Esophagus muscularis mucosa (tissue), 4 donors: ENCODE results near the gene IRS2. TPM values are rescaled to one million over a fixed set of nuclear protein-coding genes. Genes with fewer than 3 reads are reported as not detected.

ENCODE experiments used
- DNase-seq: peaks from one replicate; pipeline ENCODE4 v3.0.0-alpha.2; 2017; ENCODE audit errors: extremely low spot score
- H3K27ac ChIP-seq, 4 donors: fragments of 200-600 bp; sonication (generic); replicated peaks in 1 of 4; 1 replicate in 3 of 4; 2 replicates in 1 of 4; pipeline ENCODE4 v1.5.1; 2016 to 2019; ENCODE audit warnings: mild to moderate bottlenecking in 1 of 4
- H3K27me3 ChIP-seq, 4 donors: fragments of 200-600 bp; sonication (generic); one replicate each; pipeline versions ENCODE4 v1.5.1 to v1.6.0; 2016 to 2019
- H3K36me3 ChIP-seq, 4 donors: fragments of 200-600 bp; sonication (generic); one replicate each; pipeline ENCODE4 v1.5.1; 2016 to 2019
- H3K4me1 ChIP-seq, 4 donors: fragments of 200-600 bp; sonication (generic); one replicate each; pipeline ENCODE4 v1.5.1; 2016 to 2019
- H3K4me3 ChIP-seq, 4 donors: fragments of 200-600 bp; sonication (generic); 1 replicate in 2 of 4; 2 replicates in 2 of 4; pipeline ENCODE4 v1.5.1; 2016 to 2019; ENCODE audit warnings: mild to moderate bottlenecking in 4 of 4, moderate library complexity in 1 of 4
- H3K9me3 ChIP-seq, 4 donors: fragments of 200-600 bp; sonication (generic); 1 replicate in 3 of 4; 2 replicates in 1 of 4; pipeline ENCODE4 v1.5.1; 2016 to 2019
- EP300 ChIP-seq: sonication (generic); formaldehyde crosslinking; IDR thresholded peaks from one replicate; pipeline ENCODE4 v1.6.1; 2017; ENCODE audit warnings: antibody characterized with exemption
- POLR2A ChIP-seq: fragments of 450-650 bp; IDR thresholded peaks from one replicate; pipeline ENCODE4 v1.6.1; 2017; ENCODE audit warnings: antibody characterized with exemption, moderate library complexity, mild to moderate bottlenecking, low read depth
- POLR2AphosphoS5 ChIP-seq, 2 donors: sonication (generic); formaldehyde crosslinking; IDR thresholded peaks; one replicate each; pipeline ENCODE4 v1.6.1; 2017; ENCODE audit warnings: antibody characterized with exemption in 2 of 2
- WGBS: methylation state at CpG from one replicate; pipeline ENCODE4 v1.1.5; 2018; 5-methylcytosine and 5-hydroxymethylcytosine counted together
- intact Hi-C: fragments of 100-400 bp; cut with DNase I; formaldehyde crosslinking; loops from one replicate; pipeline ENCODE4 v1.15.1; 2023
- total RNA-seq, 4 donors: library from RNA; depleted of rRNA; stranded (reverse); fragments of >200 nt; gene quantifications; one replicate each; pipeline versions ENCODE4 v1.1.0 to v1.2.1, GENCODE V29; 2016
- TF ChIP-seq, protein P1 (sequence below), 3 experiments: fragments of 200-600 bp in 2 of 3; fragments of 450-650 bp in 1 of 3; sonication (generic) in 2 of 3; IDR thresholded peaks; one replicate each; pipeline ENCODE4 v1.5.1; 2017 to 2019; ENCODE audit warnings: antibody characterized with exemption in 3 of 3, mild to moderate bottlenecking in 2 of 3, moderate library complexity in 1 of 3

IRS2 gene
- total RNA-seq, 4 donors from 2014 or later: 46.4 to 95.3 (median 63.7) TPM

DNA sequence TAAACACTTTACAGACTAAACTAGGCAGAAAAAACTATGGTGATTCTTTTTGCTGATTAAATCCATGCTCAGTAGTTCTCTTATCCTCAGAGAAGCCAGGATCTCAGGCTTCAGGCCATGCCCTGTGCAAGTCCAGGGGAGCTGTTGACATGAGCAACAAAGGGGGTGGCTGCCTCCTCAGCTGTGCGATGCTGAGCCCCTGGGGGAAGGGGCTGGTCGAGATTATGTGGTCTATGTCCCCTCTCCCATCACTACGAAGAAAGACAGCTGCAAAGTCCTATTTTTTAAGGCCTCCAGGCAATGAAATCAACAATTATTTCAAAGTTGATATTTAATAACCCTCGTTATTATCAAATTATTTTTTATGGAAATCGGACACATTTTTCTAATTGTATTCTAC lies 37.0 kb downstream of the IRS2 start:
- H3K27me3 ChIP-seq: no peaks in the 10 kb centered on the region
- H3K36me3 ChIP-seq: peaks cover 10 to 30% (median 17%) of the 10 kb centered on the region in 4 donors
- no peak overlapping the region for H3K4me3 ChIP-seq
- DNase-seq: peak; percentile 37
- WGBS: 84% methylated on average over 5 of the region's 5 CpGs
- H3K9me3 ChIP-seq: no peaks in the 10 kb centered on the region
- peaks cover under 1 to 7% (median 6%) of the 10 kb centered on the region in 4 donors for H3K4me1 ChIP-seq
- no peak overlapping the region for H3K27ac ChIP-seq
- TF ChIP-seq, protein P1, sequence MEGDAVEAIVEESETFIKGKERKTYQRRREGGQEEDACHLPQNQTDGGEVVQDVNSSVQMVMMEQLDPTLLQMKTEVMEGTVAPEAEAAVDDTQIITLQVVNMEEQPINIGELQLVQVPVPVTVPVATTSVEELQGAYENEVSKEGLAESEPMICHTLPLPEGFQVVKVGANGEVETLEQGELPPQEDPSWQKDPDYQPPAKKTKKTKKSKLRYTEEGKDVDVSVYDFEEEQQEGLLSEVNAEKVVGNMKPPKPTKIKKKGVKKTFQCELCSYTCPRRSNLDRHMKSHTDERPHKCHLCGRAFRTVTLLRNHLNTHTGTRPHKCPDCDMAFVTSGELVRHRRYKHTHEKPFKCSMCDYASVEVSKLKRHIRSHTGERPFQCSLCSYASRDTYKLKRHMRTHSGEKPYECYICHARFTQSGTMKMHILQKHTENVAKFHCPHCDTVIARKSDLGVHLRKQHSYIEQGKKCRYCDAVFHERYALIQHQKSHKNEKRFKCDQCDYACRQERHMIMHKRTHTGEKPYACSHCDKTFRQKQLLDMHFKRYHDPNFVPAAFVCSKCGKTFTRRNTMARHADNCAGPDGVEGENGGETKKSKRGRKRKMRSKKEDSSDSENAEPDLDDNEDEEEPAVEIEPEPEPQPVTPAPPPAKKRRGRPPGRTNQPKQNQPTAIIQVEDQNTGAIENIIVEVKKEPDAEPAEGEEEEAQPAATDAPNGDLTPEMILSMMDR (IDR thresholded peaks at IDR 0.05): no peak
- TF ChIP-seq POLR2AphosphoS5 (IDR thresholded peaks at IDR 0.05): no peak
- no peak for TF ChIP-seq EP300
- no peak for TF ChIP-seq POLR2A
- intact Hi-C loops: no loop called here

- 69% methylated on average over 2 of the region's 2 CpGs for WGBS
- Histone ChIP-seq H3K27ac (no peak overlapping the region), H3K27me3 (no peaks in the 10 kb centered on the region), H3K9me3 (no peaks in the 10 kb centered on the region), H3K4me3 (no peak overlapping the region), H3K4me1 (peaks cover 7 to 14% (median 13%) of the 10 kb centered on the region in 4 donors), H3K36me3 (peaks cover 6 to 23% (median 12%) of the 10 kb centered on the region in 4 donors)
- peak; percentile 78 for DNase-seq
- TF ChIP-seq POLR2A (no peak), POLR2AphosphoS5 (IDR thresholded peaks at IDR 0.05) (no peak), EP300 (no peak)
- TF ChIP-seq, protein P1 (IDR thresholded peaks at IDR 0.05): no peak
- intact Hi-C loops: no loop called here
These were observed 37.7 kb downstream of the IRS2 start for GRCh38 chr13:109748677-109749076.

DNA sequence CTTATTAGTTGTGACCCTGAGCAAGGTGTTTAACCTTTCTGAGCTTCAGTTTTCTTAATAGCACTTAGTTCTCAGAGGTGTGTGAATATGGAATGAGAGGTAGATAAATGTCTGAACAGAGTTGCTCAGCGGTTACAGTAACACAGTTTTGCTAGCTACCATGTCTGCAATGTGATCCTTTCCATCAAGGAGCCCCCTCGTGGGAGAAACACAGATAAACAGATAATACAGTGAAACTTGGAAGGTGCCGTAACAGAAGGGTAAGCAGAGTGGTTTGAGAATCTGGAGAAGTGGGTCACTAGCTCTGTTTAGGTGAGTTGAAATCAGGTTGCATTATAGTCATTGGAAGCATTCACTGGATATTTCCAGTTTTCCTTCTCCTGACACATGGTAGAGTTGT lies 38.9 kb downstream of the IRS2 start:
- Histone ChIP-seq H3K4me1 (peaks cover 8 to 15% (median 14%) of the 10 kb centered on the region in 4 donors), H3K9me3 (no peaks in the 10 kb centered on the region), H3K4me3 (no peak overlapping the region), H3K36me3 (peaks cover 0 to 12% (median 5%) of the 10 kb centered on the region in 4 donors), H3K27ac (no peak overlapping the region), H3K27me3 (no peaks in the 10 kb centered on the region)
- no peak for DNase-seq
- intact Hi-C loops: no loop called here
- TF ChIP-seq, protein P1 (IDR thresholded peaks at IDR 0.05): no peak
- TF ChIP-seq EP300: no peak
- no peak for TF ChIP-seq POLR2A
- TF ChIP-seq POLR2AphosphoS5 (IDR thresholded peaks at IDR 0.05): no peak
- WGBS: 80% methylated on average over 3 of the region's 3 CpGs

DNA sequence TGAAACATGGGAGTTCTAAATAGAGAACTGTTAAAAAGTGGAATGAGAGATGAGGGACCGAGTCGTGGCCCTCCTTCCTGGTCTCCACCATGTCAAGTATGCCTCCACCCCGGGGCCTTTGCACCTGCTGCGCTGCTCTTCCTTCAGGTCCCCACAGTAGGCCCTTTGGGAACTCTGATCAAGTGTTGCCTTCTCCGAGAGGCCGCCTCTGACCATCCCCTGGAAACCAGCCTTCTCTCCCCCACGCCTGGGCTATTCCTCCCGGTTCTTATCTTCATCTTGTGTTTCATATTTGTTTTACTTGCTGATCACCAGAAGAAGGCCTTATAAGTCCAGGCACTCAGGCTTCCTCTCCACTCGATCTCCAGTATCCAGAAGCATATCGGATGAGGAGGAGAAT lies 40.0 kb downstream of the IRS2 start:
- H3K4me3 ChIP-seq: no peak overlapping the region
- H3K27me3 ChIP-seq: no peaks in the 10 kb centered on the region
- no peak for DNase-seq
- H3K27ac ChIP-seq: no peak overlapping the region
- WGBS: 95% methylated on average over 10 of the region's 10 CpGs
- no peaks in the 10 kb centered on the region for H3K9me3 ChIP-seq
- intact Hi-C loops: no loop called here
- H3K4me1 ChIP-seq: peaks cover 8 to 15% (median 14%) of the 10 kb centered on the region in 4 donors
- peaks cover 0 to under 1% (median 0%) of the 10 kb centered on the region in 4 donors for H3K36me3 ChIP-seq
- TF ChIP-seq POLR2A: no peak
- TF ChIP-seq, protein P1 (IDR thresholded peaks at IDR 0.05): no peak
- no peak for TF ChIP-seq POLR2AphosphoS5 (IDR thresholded peaks at IDR 0.05)
- no peak for TF ChIP-seq EP300

GRCh38 chr13:109745702-109746101 lies 40.7 kb downstream of the IRS2 start:
- DNase-seq: no peak
- Histone ChIP-seq H3K36me3 (no peaks in the 10 kb centered on the region), H3K9me3 (no peaks in the 10 kb centered on the region), H3K27me3 (no peaks in the 10 kb centered on the region), H3K4me3 (no peak overlapping the region), H3K27ac (no peak overlapping the region), H3K4me1 (peaks cover 8 to 15% (median 14%) of the 10 kb centered on the region in 4 donors)
- TF ChIP-seq EP300 (no peak), POLR2A (no peak), POLR2AphosphoS5 (IDR thresholded peaks at IDR 0.05) (no peak)
- TF ChIP-seq, protein P1 (IDR thresholded peaks at IDR 0.05): no peak
- intact Hi-C loops: no loop called here
- 88% methylated on average over 15 of the region's 15 CpGs for WGBS
